Neural progenitor cell (in vitro differentiated cells): ENCODE data around the gene C19orf67.

Experiments used
- CTCF ChIP-seq: fragments of 200-600 bp; sonication (generic); IDR thresholded peaks from 2 replicates; pipeline ENCODE4 v1.5.1; 2017; ENCODE audit warnings: antibody characterized with exemption, mild to moderate bottlenecking
- EZH2 ChIP-seq: fragments of 200-600 bp; sonication (generic); IDR thresholded peaks from 2 replicates; pipeline ENCODE4 v1.6.1; 2017; ENCODE audit warnings: antibody characterized with exemption, mild to moderate bottlenecking, moderate library complexity

- TF ChIP-seq CTCF (no peak), EZH2 (no peak)
These were observed 25.1 kb upstream of the C19orf67 start for GRCh38 chr19:14110650-14111049.
